ENCODE data around the gene ATP5MC2.
"Not testable (repeated sequence)": the region's sequence is repeated elsewhere in the genome, so short reads cannot be mapped to it uniquely, and the experiment has no call there.

Gene ATP5MC2

DNA sequence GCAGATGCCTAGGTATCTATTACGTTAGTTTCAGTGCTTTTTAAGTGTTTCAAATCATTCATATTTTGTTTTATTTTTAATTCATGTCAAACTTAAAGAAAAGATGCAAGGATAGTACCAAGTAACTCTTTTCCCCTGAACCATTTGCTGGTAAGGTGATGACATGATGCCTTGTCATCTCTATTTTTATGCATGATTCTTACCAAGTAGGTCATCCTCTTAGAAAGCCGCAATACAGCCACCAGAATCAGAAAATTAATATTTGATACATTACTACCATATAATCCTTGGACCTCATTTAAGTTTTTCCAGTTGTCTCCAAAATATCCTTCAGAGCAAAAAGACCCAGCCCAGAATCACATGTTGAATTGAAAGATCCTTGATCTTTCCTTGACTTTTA, 22.3 kb downstream of the ATP5MC2 start:
- POLR2A ChIA-PET = no interaction called here
- DNase-seq (ENCODE audit: extremely low spot score) = no peak
- no peak for TF ChIP-seq SP1 (IDR thresholded peaks at IDR 0.05)
- no peak for TF ChIP-seq L3MBTL2 (conservative IDR thresholded peaks at IDR 0.05)
- no peak for TF ChIP-seq LEF1 (IDR thresholded peaks at IDR 0.05; ENCODE audit: borderline replicate concordance)
- CTCF ChIA-PET = no interaction called here

- TF ChIP-seq ZNF384 (IDR thresholded peaks at IDR 0.05) (no peak), ARNT (IDR thresholded peaks at IDR 0.05) (no peak), SP1 (IDR thresholded peaks at IDR 0.05) (no peak), ELF4 (IDR thresholded peaks at IDR 0.05) (no peak), FOXA1 (IDR thresholded peaks at IDR 0.05) (no peak), CTBP1 (IDR thresholded peaks at IDR 0.05; ENCODE audit: borderline replicate concordance) (no peak)
- ChIA-PET CTCF (no interaction called here), POLR2A (no interaction called here)
- no peak for DNase-seq (ENCODE audit: extremely low spot score)
Observed at GRCh38 chr12:53652366-53652765, 23.5 kb downstream of the ATP5MC2 start.

- no peak for DNase-seq (ENCODE audit: extremely low spot score)
- POLR2A ChIA-PET = no interaction called here
- TF ChIP-seq NFRKB (IDR thresholded peaks at IDR 0.05) (no peak), SUZ12 (IDR thresholded peaks at IDR 0.05) (no peak), ARNT (IDR thresholded peaks at IDR 0.05) (no peak), TARDBP (IDR thresholded peaks at IDR 0.05) (no peak), FOXM1 (IDR thresholded peaks at IDR 0.05; ENCODE audit: borderline replicate concordance) (no peak), LEF1 (IDR thresholded peaks at IDR 0.05; ENCODE audit: borderline replicate concordance) (no peak), SP1 (IDR thresholded peaks at IDR 0.05) (no peak), L3MBTL2 (conservative IDR thresholded peaks at IDR 0.05) (no peak), HDGF (IDR thresholded peaks at IDR 0.05; ENCODE audit: borderline replicate concordance) (no peak), CTBP1 (IDR thresholded peaks at IDR 0.05; ENCODE audit: borderline replicate concordance) (no peak), BHLHE40 (IDR thresholded peaks at IDR 0.05; ENCODE audit: borderline replicate concordance) (no peak), PKNOX1 (IDR thresholded peaks at IDR 0.05) (no peak), ELF4 (IDR thresholded peaks at IDR 0.05) (no peak), FOXK2 (IDR thresholded peaks at IDR 0.05) (no peak), ZNF384 (IDR thresholded peaks at IDR 0.05) (no peak)
- CTCF ChIA-PET = no interaction called here
Observed at GRCh38 chr12:53651737-53652136, 24.1 kb downstream of the ATP5MC2 start.

DNA sequence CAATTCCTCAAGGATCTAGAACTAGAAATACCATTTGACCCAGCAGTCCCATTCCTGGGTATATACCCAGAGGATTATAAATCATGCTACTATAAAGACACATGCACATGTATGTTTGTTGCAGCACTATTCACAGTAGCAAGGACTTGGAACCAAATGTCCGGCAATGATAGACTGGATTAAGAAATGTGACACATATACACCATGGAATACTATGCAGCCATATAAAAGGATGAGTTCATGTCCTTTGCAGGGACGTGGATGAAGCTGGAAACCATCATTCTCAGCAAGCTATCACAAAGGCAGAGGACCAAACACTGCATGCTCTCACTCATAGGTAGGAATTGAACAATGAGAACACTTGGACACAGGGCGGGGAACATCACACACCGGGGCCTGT, 29.6 kb downstream of the ATP5MC2 start:
- CTCF ChIA-PET; POLR2A ChIA-PET; DNase-seq (ENCODE audit: extremely low spot score): not testable (repeated sequence)

DNA sequence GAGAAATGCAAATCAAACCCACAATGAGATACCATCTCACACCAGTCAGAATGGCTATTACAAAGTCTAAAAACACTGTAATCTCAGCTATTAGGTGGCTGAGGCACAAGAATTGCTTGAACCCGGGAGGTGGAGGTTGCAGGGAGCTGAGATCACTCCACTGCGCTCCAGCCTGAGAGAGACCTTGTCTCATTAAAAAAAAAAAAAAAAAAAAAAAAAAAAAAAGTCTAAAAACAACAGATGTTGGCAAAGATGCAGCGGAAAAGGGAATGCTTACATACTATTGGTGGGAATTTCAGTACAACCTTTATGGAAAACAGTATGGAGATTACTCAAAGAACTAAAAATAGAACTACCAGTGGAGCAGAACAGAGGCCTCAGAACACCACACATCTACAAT, 30.7 kb downstream of the ATP5MC2 start:
- ChIA-PET POLR2A (no interaction called here), CTCF (no interaction called here)
- no peak for DNase-seq (ENCODE audit: extremely low spot score)
- TF ChIP-seq HDGF (IDR thresholded peaks at IDR 0.05; ENCODE audit: borderline replicate concordance) (no peak), BHLHE40 (IDR thresholded peaks at IDR 0.05; ENCODE audit: borderline replicate concordance) (no peak), TARDBP (IDR thresholded peaks at IDR 0.05) (no peak), SP1 (IDR thresholded peaks at IDR 0.05) (no peak), SUZ12 (IDR thresholded peaks at IDR 0.05) (no peak), FOXM1 (IDR thresholded peaks at IDR 0.05; ENCODE audit: borderline replicate concordance) (no peak), ELF4 (IDR thresholded peaks at IDR 0.05) (no peak), FOXA1 (IDR thresholded peaks at IDR 0.05) (no peak), L3MBTL2 (conservative IDR thresholded peaks at IDR 0.05) (no peak), LEF1 (IDR thresholded peaks at IDR 0.05; ENCODE audit: borderline replicate concordance) (no peak), ZNF384 (IDR thresholded peaks at IDR 0.05) (no peak), FOXK2 (IDR thresholded peaks at IDR 0.05) (no peak), NFRKB (IDR thresholded peaks at IDR 0.05) (no peak), CTBP1 (IDR thresholded peaks at IDR 0.05; ENCODE audit: borderline replicate concordance) (no peak), ARNT (IDR thresholded peaks at IDR 0.05) (no peak), PKNOX1 (IDR thresholded peaks at IDR 0.05) (no peak)

- ChIA-PET CTCF (no interaction called here), POLR2A (no interaction called here)
- no peak for TF ChIP-seq TARDBP (IDR thresholded peaks at IDR 0.05)
- no peak for TF ChIP-seq FOXA1 (IDR thresholded peaks at IDR 0.05)
- TF ChIP-seq NFRKB (IDR thresholded peaks at IDR 0.05) = no peak
- TF ChIP-seq SP1 (IDR thresholded peaks at IDR 0.05) = no peak
- TF ChIP-seq LEF1 (IDR thresholded peaks at IDR 0.05; ENCODE audit: borderline replicate concordance) = no peak
- no peak for TF ChIP-seq CTBP1 (IDR thresholded peaks at IDR 0.05; ENCODE audit: borderline replicate concordance)
- no peak for TF ChIP-seq HDGF (IDR thresholded peaks at IDR 0.05; ENCODE audit: borderline replicate concordance)
- TF ChIP-seq ZNF384 (IDR thresholded peaks at IDR 0.05) = no peak
- no peak for TF ChIP-seq PKNOX1 (IDR thresholded peaks at IDR 0.05)
- TF ChIP-seq FOXK2 (IDR thresholded peaks at IDR 0.05) = no peak
- no peak for TF ChIP-seq L3MBTL2 (conservative IDR thresholded peaks at IDR 0.05)
- no peak for TF ChIP-seq ELF4 (IDR thresholded peaks at IDR 0.05)
- no peak for TF ChIP-seq ARNT (IDR thresholded peaks at IDR 0.05)
- TF ChIP-seq BHLHE40 (IDR thresholded peaks at IDR 0.05; ENCODE audit: borderline replicate concordance) = no peak
- no peak for TF ChIP-seq FOXM1 (IDR thresholded peaks at IDR 0.05; ENCODE audit: borderline replicate concordance)
- TF ChIP-seq SUZ12 (IDR thresholded peaks at IDR 0.05) = no peak
- DNase-seq (ENCODE audit: extremely low spot score) = no peak
Observed at GRCh38 chr12:53644133-53644532, 31.8 kb downstream of the ATP5MC2 start.
